Sigmoid colon (tissue), 3 donors: ENCODE measurements around the gene S100A2.

Experiments
- CTCF ChIP-seq, 4 experiments: fragments of 450-650 bp in 3 of 4; fragments of 200-600 bp in 1 of 4; IDR thresholded peaks; one replicate each; pipeline ENCODE4 v1.5.1; 2016 to 2019; ENCODE audit warnings: antibody characterized with exemption in 4 of 4, mild to moderate bottlenecking in 3 of 4, moderate library complexity in 2 of 4
- POLR2A ChIP-seq, 2 donors: fragments of 450-650 bp; IDR thresholded peaks; one replicate each; pipeline ENCODE4 v1.6.1; 2016; ENCODE audit warnings: antibody characterized with exemption in 2 of 2, mild to moderate bottlenecking in 2 of 2, moderate library complexity in 2 of 2

- TF ChIP-seq POLR2A (IDR thresholded peaks at IDR 0.05) (no peak), CTCF (IDR thresholded peaks at IDR 0.05) (no peak)
Observed at GRCh38 chr1:153609585-153609907, 43.9 kb upstream of the S100A2 start.
